Fibroblast of mammary gland (primary cell): ENCODE results near the gene LRRN2.

Experiments used
- DNase-seq: peaks from one replicate; pipeline ENCODE4 v3.0.0-alpha.2; 2010; ENCODE audit warnings: low read depth
- H3K4me3 ChIP-seq: 2 replicates; pipeline ENCODE4 v1.5.1; 2011; ENCODE audit warnings: low read depth, mild to moderate bottlenecking, low read length, moderate library complexity; ENCODE audit not compliant: control insufficient read depth
- CTCF ChIP-seq: conservative IDR thresholded peaks from 2 replicates; pipeline ENCODE4 v1.5.1; 2011; ENCODE audit warnings: low read depth, low read length, inconsistent platforms; ENCODE audit not compliant: control insufficient read depth, insufficient read depth

The LRRN2 gene

GRCh38 chr1:204653590-204654340, 31.8 kb downstream of the LRRN2 start:
- no peak overlapping the region for H3K4me3 ChIP-seq
- TF ChIP-seq CTCF: no peak
- DNase-seq: no peak

GRCh38 chr1:204652497-204652896, 33.0 kb downstream of the LRRN2 start:
- no peak for TF ChIP-seq CTCF
- no peak for DNase-seq

GRCh38 chr1:204651843-204652421, 33.6 kb downstream of the LRRN2 start:
- DNase-seq: no peak
- no peak for TF ChIP-seq CTCF
- H3K4me3 ChIP-seq: no peak overlapping the region

More at GRCh38 chr1:204652497-204652896, 33.0 kb downstream of the LRRN2 start:
- no peak overlapping the region for H3K4me3 ChIP-seq

- no peak for TF ChIP-seq CTCF
- DNase-seq: no peak
- H3K4me3 ChIP-seq: no peak overlapping the region
These were observed 34.5 kb downstream of the LRRN2 start for GRCh38 chr1:204650911-204651570.

GRCh38 chr1:204649721-204650521, 35.6 kb downstream of the LRRN2 start:
- no peak for DNase-seq
- no peak overlapping the region for H3K4me3 ChIP-seq
- TF ChIP-seq CTCF: no peak

GRCh38 chr1:204648576-204648975, 37.0 kb downstream of the LRRN2 start:
- TF ChIP-seq CTCF: no peak

More at GRCh38 chr1:204648576-204648975, 37.0 kb downstream of the LRRN2 start:
- H3K4me3 ChIP-seq: no peak overlapping the region
- no peak for DNase-seq
